Neural progenitor cell (in vitro differentiated cells): Measurements from ENCODE around the gene NPPC. TPM values are rescaled to one million over a fixed set of nuclear protein-coding genes. Genes with fewer than 3 reads are reported as not detected.
"Not testable (repeated sequence)": the region's sequence is repeated elsewhere in the genome, so short reads cannot be mapped to it uniquely, and the experiment has no call there.

Source experiments
- DNase-seq: peaks from one replicate; pipeline ENCODE4 v3.0.0-alpha.2; 2016; ENCODE audit warnings: low spot score
- H2AFZ ChIP-seq: fragments of 200-600 bp; sonication (generic); replicated peaks from 2 replicates; pipeline ENCODE4 v1.6.1; 2016; ENCODE audit warnings: antibody characterized with exemption
- H3F3A ChIP-seq: fragments of 200-600 bp; sonication (generic); 2 replicates; pipeline ENCODE4 v1.6.1; 2016; ENCODE audit warnings: antibody characterized with exemption, low read depth
- H3K27ac ChIP-seq: fragments of 200-600 bp; sonication (generic); 2 replicates; pipeline ENCODE4 v1.5.1; 2016; ENCODE audit warnings: mild to moderate bottlenecking
- H3K27me3 ChIP-seq: fragments of 200-600 bp; sonication (generic); 2 replicates; pipeline ENCODE4 v1.6.1; 2016; ENCODE audit warnings: mild to moderate bottlenecking, moderate library complexity
- H3K36me3 ChIP-seq: fragments of 200-600 bp; sonication (generic); 2 replicates; pipeline ENCODE4 v1.5.1; 2016
- H3K4me1 ChIP-seq: fragments of 200-600 bp; sonication (generic); 2 replicates; pipeline ENCODE4 v1.6.1; 2016; ENCODE audit warnings: mixed run types
- H3K4me2 ChIP-seq: fragments of 200-600 bp; sonication (generic); 2 replicates; pipeline ENCODE4 v1.6.1; 2016
- H3K4me3 ChIP-seq: fragments of 200-600 bp; sonication (generic); 2 replicates; pipeline ENCODE4 v1.5.1; 2016
- H3K79me2 ChIP-seq: fragments of 200-600 bp; sonication (generic); 2 replicates; pipeline ENCODE4 v1.6.1; 2016; ENCODE audit warnings: low read depth
- H3K9ac ChIP-seq: fragments of 200-600 bp; sonication (generic); 2 replicates; pipeline ENCODE4 v1.6.1; 2016
- H3K9me3 ChIP-seq: fragments of 200-600 bp; sonication (generic); 2 replicates; pipeline ENCODE4 v1.5.1; 2016; ENCODE audit warnings: low read depth
- H4K20me1 ChIP-seq: fragments of 200-600 bp; sonication (generic); 2 replicates; pipeline ENCODE4 v1.6.1; 2016; ENCODE audit warnings: low read depth
- H3K27ac Mint-ChIP-seq: 3 replicates; pipeline ENCODE4 v1.8.0; 2021; ENCODE audit warnings: mixed read lengths
- H3K27me3 Mint-ChIP-seq: 2 replicates; pipeline ENCODE4 v1.8.0; 2022; ENCODE audit warnings: low read depth, mild to moderate bottlenecking, inconsistent platforms, moderate library complexity, mixed read lengths; ENCODE audit not compliant: insufficient read depth
- H3K36me3 Mint-ChIP-seq: 3 replicates; pipeline ENCODE4 v1.8.0; 2021; ENCODE audit warnings: mixed read lengths
- H3K4me1 Mint-ChIP-seq: 3 replicates; pipeline ENCODE4 v1.8.0; 2021; ENCODE audit warnings: mixed read lengths
- H3K4me3 Mint-ChIP-seq: 3 replicates; pipeline ENCODE4 v1.8.0; 2021; ENCODE audit warnings: mild to moderate bottlenecking, moderate library complexity, mixed read lengths
- H3K9me3 Mint-ChIP-seq: 3 replicates; pipeline ENCODE4 v1.8.0; 2020; ENCODE audit warnings: mixed read lengths
- EZH2 ChIP-seq: fragments of 200-600 bp; sonication (generic); IDR thresholded peaks from 2 replicates; pipeline ENCODE4 v1.6.1; 2017; ENCODE audit warnings: antibody characterized with exemption, mild to moderate bottlenecking, moderate library complexity
- EZH2phosphoT487 ChIP-seq: fragments of 200-600 bp; sonication (generic); IDR thresholded peaks from 2 replicates; pipeline ENCODE4 v1.6.1; 2017; ENCODE audit warnings: antibody characterized with exemption
- total RNA-seq: library from RNA; depleted of rRNA; stranded (reverse); fragments of >200 nt; gene quantifications from 2 replicates; pipeline ENCODE4 v1.2.3, GENCODE V29; 2015; ENCODE audit warnings: low replicate concordance
- TF ChIP-seq, protein P1 (sequence below): fragments of 200-600 bp; sonication (generic); IDR thresholded peaks from 2 replicates; pipeline ENCODE4 v1.5.1; 2017; ENCODE audit warnings: antibody characterized with exemption, mild to moderate bottlenecking

The NPPC gene
- total RNA-seq, 1 donor from 2014 or later = not detected

DNA sequence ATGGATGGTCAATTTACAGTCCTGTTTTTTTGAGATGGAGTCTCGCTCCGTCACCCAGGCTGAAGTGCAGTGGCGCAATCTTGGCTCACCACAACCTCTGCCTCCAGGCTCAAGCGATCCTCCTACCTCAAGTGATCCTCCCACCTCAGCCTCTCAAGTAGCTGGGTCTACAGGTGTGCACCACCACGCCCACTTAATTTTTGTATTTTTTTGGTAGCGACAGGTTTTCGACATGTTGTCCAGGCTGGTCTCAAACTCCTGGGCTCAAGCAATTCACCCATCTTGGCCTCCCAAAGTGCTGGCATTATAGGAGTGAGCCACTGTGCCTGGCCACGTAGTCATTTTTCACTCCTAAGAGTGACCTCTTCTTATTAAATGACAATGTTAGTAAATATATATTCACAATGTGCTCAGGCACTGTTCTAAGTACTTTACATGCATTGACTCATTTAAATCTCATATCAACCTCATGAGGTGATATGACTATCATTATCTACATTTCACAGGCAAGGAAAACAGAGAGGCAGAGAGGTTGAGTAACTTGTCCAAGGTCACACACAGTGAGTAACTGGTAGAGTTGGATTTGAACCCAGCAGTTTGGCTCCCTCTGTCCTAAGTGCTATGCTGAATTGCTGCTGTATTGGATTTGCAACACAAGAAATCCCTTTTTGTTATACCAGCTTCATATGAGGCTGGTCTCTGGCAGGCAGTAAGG lies 29.7 kb upstream of the NPPC start:
- Histone ChIP-seq H3K4me3 (no peak overlapping the region), H3K36me3 (no peaks in the 10 kb centered on the region), H3K27ac (no peak overlapping the region), H3K9ac (no peak overlapping the region), H3K9me3 (no peaks in the 10 kb centered on the region), H3K4me2 (no peak overlapping the region), H3K79me2 (no peaks in the 10 kb centered on the region), H3K27me3 (no peaks in the 10 kb centered on the region), H2AFZ (no peak overlapping the region), H3F3A (peaks cover 3% of the 10 kb centered on the region), H4K20me1 (no peaks in the 10 kb centered on the region), H3K4me1 (peaks cover 15% of the 10 kb centered on the region)
- no peak for DNase-seq
- peaks cover 3% of the 10 kb centered on the region for H3K9me3 Mint-ChIP-seq
- H3K27me3 Mint-ChIP-seq = peaks cover 2% of the 10 kb centered on the region
- H3K4me3 Mint-ChIP-seq = no peak overlapping the region
- peaks cover 12% of the 10 kb centered on the region for H3K4me1 Mint-ChIP-seq
- no peak overlapping the region for H3K27ac Mint-ChIP-seq
- no peak for TF ChIP-seq EZH2phosphoT487
- no peak for TF ChIP-seq EZH2
- TF ChIP-seq, protein P1, sequence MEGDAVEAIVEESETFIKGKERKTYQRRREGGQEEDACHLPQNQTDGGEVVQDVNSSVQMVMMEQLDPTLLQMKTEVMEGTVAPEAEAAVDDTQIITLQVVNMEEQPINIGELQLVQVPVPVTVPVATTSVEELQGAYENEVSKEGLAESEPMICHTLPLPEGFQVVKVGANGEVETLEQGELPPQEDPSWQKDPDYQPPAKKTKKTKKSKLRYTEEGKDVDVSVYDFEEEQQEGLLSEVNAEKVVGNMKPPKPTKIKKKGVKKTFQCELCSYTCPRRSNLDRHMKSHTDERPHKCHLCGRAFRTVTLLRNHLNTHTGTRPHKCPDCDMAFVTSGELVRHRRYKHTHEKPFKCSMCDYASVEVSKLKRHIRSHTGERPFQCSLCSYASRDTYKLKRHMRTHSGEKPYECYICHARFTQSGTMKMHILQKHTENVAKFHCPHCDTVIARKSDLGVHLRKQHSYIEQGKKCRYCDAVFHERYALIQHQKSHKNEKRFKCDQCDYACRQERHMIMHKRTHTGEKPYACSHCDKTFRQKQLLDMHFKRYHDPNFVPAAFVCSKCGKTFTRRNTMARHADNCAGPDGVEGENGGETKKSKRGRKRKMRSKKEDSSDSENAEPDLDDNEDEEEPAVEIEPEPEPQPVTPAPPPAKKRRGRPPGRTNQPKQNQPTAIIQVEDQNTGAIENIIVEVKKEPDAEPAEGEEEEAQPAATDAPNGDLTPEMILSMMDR = no peak
- H3K36me3 Mint-ChIP-seq = no peaks in the 10 kb centered on the region

DNA sequence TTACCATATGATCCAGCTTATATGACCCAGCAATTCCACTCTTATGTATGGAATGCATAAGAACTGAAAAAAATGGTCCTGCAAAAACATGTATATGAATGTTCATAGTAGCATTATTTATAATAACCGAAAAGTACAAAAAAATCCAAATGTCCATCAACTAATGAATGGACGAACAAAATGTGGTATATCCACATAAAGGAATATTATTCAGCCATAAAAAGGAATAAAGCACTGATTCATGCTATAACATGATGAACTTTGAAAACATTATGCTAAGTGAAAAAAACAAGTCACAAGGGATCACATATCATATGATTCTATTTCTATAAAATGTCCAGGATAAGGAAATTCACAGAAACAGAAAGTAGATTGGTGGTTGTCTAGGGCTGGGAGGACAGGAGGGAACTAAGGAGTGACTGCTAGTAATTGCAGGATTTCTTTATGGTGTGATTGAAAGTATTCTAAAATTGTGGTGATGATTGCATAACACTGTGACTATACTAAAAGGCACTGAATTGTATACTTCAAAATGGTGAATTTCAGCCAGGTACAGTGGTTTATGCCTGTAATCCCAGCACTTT lies 25.3 kb upstream of the NPPC start:
- Mint-ChIP-seq H3K27ac (no peak overlapping the region), H3K9me3 (peaks cover 5% of the 10 kb centered on the region), H3K27me3 (no peaks in the 10 kb centered on the region), H3K4me3 (no peak overlapping the region), H3K4me1 (peaks cover 9% of the 10 kb centered on the region), H3K36me3 (no peaks in the 10 kb centered on the region)
- H3K4me1 ChIP-seq = peaks cover 12% of the 10 kb centered on the region
- H4K20me1 ChIP-seq = no peaks in the 10 kb centered on the region
- no peaks in the 10 kb centered on the region for H3K36me3 ChIP-seq
- H3F3A ChIP-seq = no peaks in the 10 kb centered on the region
- TF ChIP-seq, protein P1 = no peak
- no peak for TF ChIP-seq EZH2
- no peak for TF ChIP-seq EZH2phosphoT487
- no peak overlapping the region for H3K4me2 ChIP-seq
- H3K27me3 ChIP-seq = no peaks in the 10 kb centered on the region
- no peaks in the 10 kb centered on the region for H3K9me3 ChIP-seq
- no peak overlapping the region for H3K27ac ChIP-seq
- no peak overlapping the region for H3K9ac ChIP-seq
- H3K4me3 ChIP-seq = no peak overlapping the region
- H2AFZ ChIP-seq = no peak overlapping the region
- no peaks in the 10 kb centered on the region for H3K79me2 ChIP-seq
- DNase-seq = no peak

DNA sequence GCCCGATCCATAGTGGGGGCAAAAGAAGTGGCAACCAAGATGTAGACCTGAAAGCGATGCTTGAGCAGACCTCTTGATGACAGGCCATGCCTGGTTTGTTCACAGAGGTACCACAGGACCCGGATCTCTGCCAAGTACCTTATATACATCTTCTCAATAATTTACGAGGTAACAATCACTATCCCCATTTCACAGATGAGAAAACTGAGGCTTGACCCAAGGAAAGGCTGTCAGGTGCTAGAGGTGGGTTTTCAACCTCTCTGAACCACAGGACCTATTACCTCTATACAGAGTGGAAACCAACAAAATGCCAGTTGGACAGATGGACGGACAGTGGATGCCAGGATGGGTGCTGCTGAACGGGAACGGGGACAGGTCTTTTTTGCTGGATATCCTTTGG lies 21.5 kb upstream of the NPPC start:
- Mint-ChIP-seq H3K4me1 (peaks cover 3% of the 10 kb centered on the region), H3K27ac (no peak overlapping the region), H3K27me3 (no peaks in the 10 kb centered on the region), H3K4me3 (no peak overlapping the region), H3K36me3 (no peaks in the 10 kb centered on the region), H3K9me3 (peaks cover 5% of the 10 kb centered on the region)
- no peak for DNase-seq
- H4K20me1 ChIP-seq = no peaks in the 10 kb centered on the region
- H3K27me3 ChIP-seq = no peaks in the 10 kb centered on the region
- no peak overlapping the region for H3K9ac ChIP-seq
- no peak overlapping the region for H3K4me2 ChIP-seq
- no peaks in the 10 kb centered on the region for H3K9me3 ChIP-seq
- no peaks in the 10 kb centered on the region for H3K36me3 ChIP-seq
- H3K27ac ChIP-seq = no peak overlapping the region
- no peak for TF ChIP-seq EZH2
- TF ChIP-seq, protein P1 = no peak
- H3F3A ChIP-seq = no peaks in the 10 kb centered on the region
- no peak overlapping the region for H2AFZ ChIP-seq
- H3K4me1 ChIP-seq = no peaks in the 10 kb centered on the region
- no peak overlapping the region for H3K4me3 ChIP-seq
- H3K79me2 ChIP-seq = no peaks in the 10 kb centered on the region

DNA sequence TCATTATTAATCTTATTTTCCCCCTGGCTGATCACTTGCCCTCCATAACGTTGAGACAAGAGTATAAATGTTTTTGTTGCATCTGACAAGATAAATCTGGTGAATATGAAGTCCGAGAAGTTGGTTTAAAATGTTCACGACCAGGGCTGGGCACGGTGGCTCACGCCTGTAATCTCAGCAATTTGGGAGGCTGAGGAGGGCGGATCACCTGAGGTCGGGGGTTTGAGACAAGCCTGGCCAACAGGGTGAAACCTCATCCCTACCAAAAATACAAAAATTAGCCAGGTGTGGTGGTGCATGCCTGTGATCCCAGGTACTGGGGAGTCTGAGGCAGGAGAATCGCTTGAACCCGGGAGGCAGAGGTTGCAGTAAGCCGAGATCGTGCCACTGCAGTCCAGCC lies 20.9 kb upstream of the NPPC start:
- not testable (repeated sequence) for H3K4me3 ChIP-seq, H3K27ac Mint-ChIP-seq, H3K79me2 ChIP-seq, H3K4me2 ChIP-seq, H4K20me1 ChIP-seq, H3K36me3 Mint-ChIP-seq, DNase-seq, H3K4me1 Mint-ChIP-seq, H3K27me3 ChIP-seq, H3F3A ChIP-seq, H3K27me3 Mint-ChIP-seq, H3K4me1 ChIP-seq, H3K9ac ChIP-seq, H3K9me3 Mint-ChIP-seq, H3K9me3 ChIP-seq, H3K4me3 Mint-ChIP-seq, H3K36me3 ChIP-seq, H2AFZ ChIP-seq, H3K27ac ChIP-seq
